GM19328 (cell line): ENCODE data around the gene CARD18.
"Not testable (repeated sequence)": the region's sequence is repeated elsewhere in the genome, so short reads cannot be mapped to it uniquely, and the experiment has no call there.

Experiments
- ATAC-seq: cut with Tn5 transposase; IDR thresholded peaks from one replicate; pipeline ENCODE4 v1.9.1; 2021; ENCODE audit warnings: mild to moderate bottlenecking, moderate library complexity; ENCODE audit not compliant: unreplicated experiment

Gene CARD18

GRCh38 chr11:105135883-105136282, 3.7 kb downstream of the CARD18 start:
- ATAC-seq: no peak

- ATAC-seq: no peak
Observed at GRCh38 chr11:105132716-105133511, 6.7 kb downstream of the CARD18 start.

- no peak for ATAC-seq
Observed at GRCh38 chr11:105130189-105130813, 9.3 kb downstream of the CARD18 start.

GRCh38 chr11:105124756-105125155, 14.8 kb downstream of the CARD18 start:
- ATAC-seq: no peak

- no peak for ATAC-seq
Observed at GRCh38 chr11:105111145-105111944, 28.2 kb downstream of the CARD18 start.

- no peak for ATAC-seq
Observed at GRCh38 chr11:105110688-105111030, 28.9 kb downstream of the CARD18 start.

- ATAC-seq: no peak
Observed at GRCh38 chr11:105109855-105110687, 29.5 kb downstream of the CARD18 start.

- ATAC-seq: no peak
Observed at GRCh38 chr11:105109321-105109720, 30.2 kb downstream of the CARD18 start.

GRCh38 chr11:105108247-105108646, 31.3 kb downstream of the CARD18 start:
- no peak for ATAC-seq

- ATAC-seq: not testable (repeated sequence)
Observed at GRCh38 chr11:105107226-105107825, 32.2 kb downstream of the CARD18 start.

- no peak for ATAC-seq
Observed at GRCh38 chr11:105106140-105106539, 33.4 kb downstream of the CARD18 start.

- no peak for ATAC-seq
Observed at GRCh38 chr11:105104292-105104691, 35.3 kb downstream of the CARD18 start.

GRCh38 chr11:105103336-105103735, 36.2 kb downstream of the CARD18 start:
- ATAC-seq: no peak

- not testable (repeated sequence) for ATAC-seq
Observed at GRCh38 chr11:105102079-105102581, 37.4 kb downstream of the CARD18 start.

- no peak for ATAC-seq
Observed at GRCh38 chr11:105100981-105101630, 38.5 kb downstream of the CARD18 start.

GRCh38 chr11:105100206-105100605, 39.4 kb downstream of the CARD18 start:
- no peak for ATAC-seq

- not testable (repeated sequence) for ATAC-seq
Observed at GRCh38 chr11:105099594-105099993, 40.0 kb downstream of the CARD18 start.

- no peak for ATAC-seq
Observed at GRCh38 chr11:105092256-105093239, 47.0 kb downstream of the CARD18 start.
